Jurkat, Clone E6-1 (cell line): ENCODE measurements around the gene CTTN.

ENCODE experiments used
- DNase-seq: peaks from one replicate; pipeline ENCODE4 v3.0.0-alpha.2; 2011; ENCODE audit warnings: low read depth, low spot score
- H3K4me3 ChIP-seq: 2 replicates; pipeline ENCODE4 v1.5.1; 2011; ENCODE audit warnings: mild to moderate bottlenecking, low read length, control low read depth, moderate library complexity

Gene CTTN

DNA sequence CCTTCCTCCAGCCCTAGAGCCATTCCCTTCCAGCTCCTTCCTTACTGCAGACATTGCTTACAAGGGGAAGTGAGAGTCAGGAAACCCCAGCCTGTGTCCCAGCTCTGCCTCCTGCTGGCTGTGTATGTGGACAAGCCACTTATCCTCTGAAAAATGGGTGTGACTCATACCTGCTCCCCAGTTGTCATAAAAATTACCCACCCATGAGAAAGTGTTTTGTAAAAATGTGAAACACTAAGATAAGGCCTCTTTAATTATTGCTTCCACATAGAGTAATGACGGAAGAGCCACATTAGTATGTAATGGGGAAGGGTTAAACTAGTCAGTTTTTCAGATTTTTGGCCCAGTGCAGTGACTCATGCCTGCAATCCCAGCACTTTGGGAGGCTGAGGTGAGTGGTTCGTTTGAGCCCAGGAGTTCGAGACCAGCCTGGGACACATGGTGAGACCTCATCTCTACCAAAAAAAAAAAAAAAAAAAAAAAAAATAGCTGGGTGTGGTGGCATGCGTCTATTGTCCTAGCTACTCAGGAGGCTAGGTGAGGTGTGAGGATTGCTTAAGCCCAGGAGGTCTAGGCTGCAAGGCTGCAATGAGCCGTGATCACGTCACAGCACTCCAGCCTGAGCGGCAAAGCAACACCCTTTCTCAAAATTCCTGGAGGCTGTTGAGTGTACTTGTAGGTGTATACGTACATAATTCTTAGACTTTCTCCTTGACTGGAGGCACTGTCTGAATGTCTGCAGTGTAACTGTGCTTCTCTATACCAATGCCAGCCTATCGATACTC lies 84.9 kb downstream of the CTTN start:
- DNase-seq: no peak

GRCh38 chr11:70483917-70484316 lies 85.6 kb downstream of the CTTN start:
- DNase-seq: no peak
- H3K4me3 ChIP-seq: no peak overlapping the region

More for the DNA sequence above, 84.9 kb downstream of the CTTN start:
- H3K4me3 ChIP-seq: no peak overlapping the region

GRCh38 chr11:70485326-70486025 lies 87.1 kb downstream of the CTTN start:
- H3K4me3 ChIP-seq: no peak overlapping the region
- DNase-seq: no peak

DNA sequence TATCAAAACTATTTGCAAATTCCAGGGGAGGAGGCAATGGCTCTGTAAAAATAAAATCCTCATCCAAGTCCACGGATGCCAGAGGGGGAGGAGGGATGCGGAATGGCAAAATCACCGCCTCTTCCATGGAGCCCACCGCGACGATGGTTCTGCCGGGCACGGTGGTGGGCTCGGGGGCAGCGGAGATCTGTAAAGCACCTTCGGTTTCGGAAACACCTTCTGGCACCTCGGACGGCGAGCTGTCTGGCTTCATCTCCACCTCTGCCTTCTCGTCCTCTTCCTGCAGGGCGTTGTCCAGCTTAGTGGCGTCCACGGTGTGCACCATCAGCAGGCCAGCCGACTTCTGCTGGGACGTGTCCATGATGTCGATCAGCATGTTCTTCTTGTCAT lies 87.7 kb downstream of the CTTN start:
- H3K4me3 ChIP-seq: no peak overlapping the region
- DNase-seq: no peak
